Measurements from ENCODE around the gene SH3RF2. TPM values are rescaled to one million over a fixed set of nuclear protein-coding genes. Genes with fewer than 3 reads are reported as not detected.

SH3RF2 gene
- total and polyA plus RNA-seq, 9 of the 15 experiments (the other 6 are each of a cell fraction or from before 2014, with no cell fraction given) = 0.05 TPM; not detected in 8

GRCh38 chr5:145937432-145938250, 1.3 kb downstream of the SH3RF2 start (continued):
- TF ChIP-seq, protein P1, sequence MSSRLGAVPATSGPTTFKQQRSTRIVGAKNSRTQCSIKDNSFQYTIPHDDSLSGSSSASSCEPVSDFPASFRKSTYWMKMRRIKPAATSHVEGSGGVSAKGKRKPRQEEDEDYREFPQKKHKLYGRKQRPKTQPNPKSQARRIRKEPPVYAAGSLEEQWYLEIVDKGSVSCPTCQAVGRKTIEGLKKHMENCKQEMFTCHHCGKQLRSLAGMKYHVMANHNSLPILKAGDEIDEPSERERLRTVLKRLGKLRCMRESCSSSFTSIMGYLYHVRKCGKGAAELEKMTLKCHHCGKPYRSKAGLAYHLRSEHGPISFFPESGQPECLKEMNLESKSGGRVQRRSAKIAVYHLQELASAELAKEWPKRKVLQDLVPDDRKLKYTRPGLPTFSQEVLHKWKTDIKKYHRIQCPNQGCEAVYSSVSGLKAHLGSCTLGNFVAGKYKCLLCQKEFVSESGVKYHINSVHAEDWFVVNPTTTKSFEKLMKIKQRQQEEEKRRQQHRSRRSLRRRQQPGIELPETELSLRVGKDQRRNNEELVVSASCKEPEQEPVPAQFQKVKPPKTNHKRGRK (tag; IDR thresholded peaks at IDR 0.05) = no peak
- no peak for TF ChIP-seq U2AF2 (optimal IDR thresholded peaks at IDR 0.05; ENCODE audit: low read depth, low read length)
- no peak for TF ChIP-seq MAZ (CRISPR knock-in tag; conservative IDR thresholded peaks at IDR 0.05 in 1 of 2, IDR thresholded peaks at IDR 0.05 in 1 of 2)
- TF ChIP-seq CBX2 (IDR thresholded peaks at IDR 0.05; ENCODE audit: insufficient read depth, low read length, poor library complexity, severe bottlenecking) = no peak
- no peak for TF ChIP-seq THRAP3 (IDR thresholded peaks at IDR 0.05; ENCODE audit: borderline replicate concordance)
- no peak for TF ChIP-seq ILK (tag; IDR thresholded peaks at IDR 0.05; ENCODE audit: borderline replicate concordance, low read depth)

Measured in K562 (cell line).